Measurements from ENCODE around the gene KNSTRN. TPM values are rescaled to one million over a fixed set of nuclear protein-coding genes. Genes with fewer than 3 reads are reported as not detected.

Gene KNSTRN
- total RNA-seq, 1 donor from 2014 or later = 49.9 TPM

GRCh38 chr15:40407330-40407990 is 24.9 kb downstream of the KNSTRN start:
- no peak for DNase-seq (ENCODE audit: low spot score)
- H3K4me3 Mint-ChIP-seq (ENCODE audit: low read depth) = peak overlapping the region; percentile 78
- H3K27ac Mint-ChIP-seq = peak overlapping the region; percentile 67
- peaks cover 55% of the 10 kb centered on the region for H3K36me3 Mint-ChIP-seq (ENCODE audit: low read depth)
- H3K9me3 Mint-ChIP-seq = no peaks in the 10 kb centered on the region
- intact Hi-C loops (cut with micrococcal nuclease) = loop anchor here (5.0 kb wide), 1 partner anchor 40 kb away; no protein-coding TSS in a partner anchor
- peaks cover 46% of the 10 kb centered on the region for H3K4me1 Mint-ChIP-seq (ENCODE audit: low read depth)
- H3K27me3 Mint-ChIP-seq (ENCODE audit: low read depth) = no peaks in the 10 kb centered on the region

GRCh38 chr15:40409366-40409765 is 26.8 kb downstream of the KNSTRN start:
- no peak for DNase-seq (ENCODE audit: low spot score)
- Mint-ChIP-seq H3K36me3 (ENCODE audit: low read depth) (peaks cover 67% of the 10 kb centered on the region), H3K27ac (peak overlapping the region; percentile 10), H3K27me3 (ENCODE audit: low read depth) (no peaks in the 10 kb centered on the region), H3K4me3 (ENCODE audit: low read depth) (no peak overlapping the region), H3K9me3 (no peaks in the 10 kb centered on the region), H3K4me1 (ENCODE audit: low read depth) (peaks cover 42% of the 10 kb centered on the region)
- intact Hi-C loops (cut with micrococcal nuclease) = loop anchor here (5.0 kb wide), 1 partner anchor 42 kb away; no protein-coding TSS in a partner anchor

GRCh38 chr15:40410476-40410875 is 28.0 kb downstream of the KNSTRN start:
- H3K4me3 Mint-ChIP-seq (ENCODE audit: low read depth) = no peak overlapping the region
- peak overlapping the region; percentile 14 for H3K27ac Mint-ChIP-seq
- H3K27me3 Mint-ChIP-seq (ENCODE audit: low read depth) = no peaks in the 10 kb centered on the region
- H3K9me3 Mint-ChIP-seq = no peaks in the 10 kb centered on the region
- DNase-seq (ENCODE audit: low spot score) = no peak
- peaks cover 73% of the 10 kb centered on the region for H3K36me3 Mint-ChIP-seq (ENCODE audit: low read depth)
- peaks cover 32% of the 10 kb centered on the region for H3K4me1 Mint-ChIP-seq (ENCODE audit: low read depth)
- intact Hi-C loops (cut with micrococcal nuclease) = no loop called here

GRCh38 chr15:40412095-40412759 is 29.7 kb downstream of the KNSTRN start:
- no peaks in the 10 kb centered on the region for H3K27me3 Mint-ChIP-seq (ENCODE audit: low read depth)
- H3K4me1 Mint-ChIP-seq (ENCODE audit: low read depth) = peaks cover 25% of the 10 kb centered on the region
- H3K36me3 Mint-ChIP-seq (ENCODE audit: low read depth) = peaks cover 69% of the 10 kb centered on the region
- no peak overlapping the region for H3K4me3 Mint-ChIP-seq (ENCODE audit: low read depth)
- DNase-seq (ENCODE audit: low spot score) = no peak
- H3K27ac Mint-ChIP-seq = peak overlapping the region; percentile 1
- intact Hi-C loops (cut with micrococcal nuclease) = no loop called here
- H3K9me3 Mint-ChIP-seq = no peaks in the 10 kb centered on the region

GRCh38 chr15:40413036-40413435 is 30.5 kb downstream of the KNSTRN start:
- H3K4me1 Mint-ChIP-seq (ENCODE audit: low read depth) = peaks cover 17% of the 10 kb centered on the region
- H3K9me3 Mint-ChIP-seq = no peaks in the 10 kb centered on the region
- no peak overlapping the region for H3K4me3 Mint-ChIP-seq (ENCODE audit: low read depth)
- H3K27ac Mint-ChIP-seq = no peak overlapping the region
- no peak for DNase-seq (ENCODE audit: low spot score)
- intact Hi-C loops (cut with micrococcal nuclease) = no loop called here
- H3K36me3 Mint-ChIP-seq (ENCODE audit: low read depth) = peaks cover 64% of the 10 kb centered on the region
- no peaks in the 10 kb centered on the region for H3K27me3 Mint-ChIP-seq (ENCODE audit: low read depth)

- intact Hi-C loops (cut with micrococcal nuclease) = no loop called here
- peaks cover 5% of the 10 kb centered on the region for H3K4me1 Mint-ChIP-seq (ENCODE audit: low read depth)
- no peak overlapping the region for H3K27ac Mint-ChIP-seq
- H3K36me3 Mint-ChIP-seq (ENCODE audit: low read depth) = peaks cover 52% of the 10 kb centered on the region
- no peaks in the 10 kb centered on the region for H3K9me3 Mint-ChIP-seq
- no peaks in the 10 kb centered on the region for H3K27me3 Mint-ChIP-seq (ENCODE audit: low read depth)
- no peak for DNase-seq (ENCODE audit: low spot score)
- no peak overlapping the region for H3K4me3 Mint-ChIP-seq (ENCODE audit: low read depth)
Measured at GRCh38 chr15:40414816-40415215, 32.3 kb downstream of the KNSTRN start.

- Mint-ChIP-seq H3K4me1 (ENCODE audit: low read depth) (peaks cover 2% of the 10 kb centered on the region), H3K36me3 (ENCODE audit: low read depth) (peaks cover 48% of the 10 kb centered on the region), H3K27me3 (ENCODE audit: low read depth) (no peaks in the 10 kb centered on the region), H3K27ac (no peak overlapping the region), H3K4me3 (ENCODE audit: low read depth) (no peak overlapping the region), H3K9me3 (no peaks in the 10 kb centered on the region)
- DNase-seq (ENCODE audit: low spot score) = no peak
- intact Hi-C loops (cut with micrococcal nuclease) = no loop called here
Measured at GRCh38 chr15:40415226-40415625, 32.7 kb downstream of the KNSTRN start.

GRCh38 chr15:40416056-40416455 is 33.5 kb downstream of the KNSTRN start:
- Mint-ChIP-seq H3K27ac (no peak overlapping the region), H3K4me3 (ENCODE audit: low read depth) (no peak overlapping the region), H3K27me3 (ENCODE audit: low read depth) (no peaks in the 10 kb centered on the region), H3K36me3 (ENCODE audit: low read depth) (peaks cover 40% of the 10 kb centered on the region), H3K9me3 (no peaks in the 10 kb centered on the region), H3K4me1 (ENCODE audit: low read depth) (no peaks in the 10 kb centered on the region)
- no peak for DNase-seq (ENCODE audit: low spot score)
- intact Hi-C loops (cut with micrococcal nuclease) = no loop called here

GRCh38 chr15:40418126-40418525 is 35.6 kb downstream of the KNSTRN start:
- no peaks in the 10 kb centered on the region for H3K4me1 Mint-ChIP-seq (ENCODE audit: low read depth)
- intact Hi-C loops (cut with micrococcal nuclease) = no loop called here

GRCh38 chr15:40420071-40420713 is 37.7 kb downstream of the KNSTRN start:
- no peak overlapping the region for H3K27ac Mint-ChIP-seq
- intact Hi-C loops (cut with micrococcal nuclease) = loop anchor here (5.0 kb wide), 1 partner anchor 38 kb away; the partner anchor contains the start of gene KNSTRN

More at GRCh38 chr15:40418126-40418525, 35.6 kb downstream of the KNSTRN start:
- H3K9me3 Mint-ChIP-seq = no peaks in the 10 kb centered on the region
- no peak for DNase-seq (ENCODE audit: low spot score)
- H3K27ac Mint-ChIP-seq = no peak overlapping the region
- H3K36me3 Mint-ChIP-seq (ENCODE audit: low read depth) = peaks cover 22% of the 10 kb centered on the region
- H3K27me3 Mint-ChIP-seq (ENCODE audit: low read depth) = no peaks in the 10 kb centered on the region
- H3K4me3 Mint-ChIP-seq (ENCODE audit: low read depth) = no peak overlapping the region

GRCh38 chr15:40420793-40421192 is 38.3 kb downstream of the KNSTRN start:
- DNase-seq (ENCODE audit: low spot score) = no peak
- Mint-ChIP-seq H3K4me3 (ENCODE audit: low read depth) (no peak overlapping the region), H3K4me1 (ENCODE audit: low read depth) (no peaks in the 10 kb centered on the region), H3K27ac (no peak overlapping the region), H3K36me3 (ENCODE audit: low read depth) (peaks cover 5% of the 10 kb centered on the region), H3K9me3 (no peaks in the 10 kb centered on the region), H3K27me3 (ENCODE audit: low read depth) (no peaks in the 10 kb centered on the region)
- intact Hi-C loops (cut with micrococcal nuclease) = loop anchor here (5.0 kb wide), 1 partner anchor 38 kb away; the partner anchor contains the start of gene KNSTRN

More at GRCh38 chr15:40420071-40420713, 37.7 kb downstream of the KNSTRN start:
- no peak overlapping the region for H3K4me3 Mint-ChIP-seq (ENCODE audit: low read depth)
- H3K36me3 Mint-ChIP-seq (ENCODE audit: low read depth) = peaks cover 11% of the 10 kb centered on the region
- no peak for DNase-seq (ENCODE audit: low spot score)
- H3K4me1 Mint-ChIP-seq (ENCODE audit: low read depth) = no peaks in the 10 kb centered on the region
- H3K9me3 Mint-ChIP-seq = no peaks in the 10 kb centered on the region
- H3K27me3 Mint-ChIP-seq (ENCODE audit: low read depth) = no peaks in the 10 kb centered on the region

- Mint-ChIP-seq H3K4me3 (ENCODE audit: low read depth) (no peak overlapping the region), H3K27me3 (ENCODE audit: low read depth) (no peaks in the 10 kb centered on the region), H3K9me3 (no peaks in the 10 kb centered on the region), H3K36me3 (ENCODE audit: low read depth) (peaks cover 3% of the 10 kb centered on the region), H3K4me1 (ENCODE audit: low read depth) (no peaks in the 10 kb centered on the region), H3K27ac (no peak overlapping the region)
- DNase-seq (ENCODE audit: low spot score) = peak; percentile 72
- intact Hi-C loops (cut with micrococcal nuclease) = loop anchor here (1.0 to 5.0 kb wide), 4 partner anchors 39 to 100 kb away; partner anchors contain the start of gene KNSTRN
Measured at GRCh38 chr15:40421246-40422157, 39.0 kb downstream of the KNSTRN start.

Measured in activated T-helper 2 cell treated with anti-CD3 and anti-CD28 coated beads, Interferon-gamma antibody, Interleukin-2, Interleukin-4, amounts not matched to agents 10 μg/mL and 5 μg/mL and 100 μg/mL, durations not matched to agents 14 hours and 24 hours and 36 hours (primary cell).